ENCODE data around the gene B3GAT2. TPM values are rescaled to one million over a fixed set of nuclear protein-coding genes. Genes with fewer than 3 reads are reported as not detected.

The B3GAT2 gene
- total and polyA plus RNA-seq, 4 donors: 0.06 to 0.65 (median 0.07) TPM

DNA sequence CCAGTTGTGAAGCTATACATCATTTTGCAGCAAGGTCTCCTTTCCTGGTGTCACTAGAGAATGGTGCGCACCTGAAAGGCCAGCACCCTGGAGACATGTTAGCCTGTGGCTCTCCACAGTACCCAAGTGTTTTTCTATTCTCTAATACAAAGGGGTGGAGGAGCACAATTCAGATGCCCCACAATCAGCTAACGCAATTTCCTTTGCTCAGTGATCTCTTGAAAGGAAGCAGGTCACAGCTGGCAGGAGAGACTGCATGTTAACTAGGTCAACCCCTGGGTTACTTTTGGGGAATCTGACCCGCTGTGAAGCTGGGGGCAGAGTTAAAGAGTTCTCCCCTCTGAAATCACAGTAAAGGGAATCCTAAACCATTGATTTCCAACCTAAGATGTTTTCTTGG lies 92.5 kb downstream of the B3GAT2 start:
- ATAC-seq (ENCODE audit: insufficient read depth, low FRiP score): no peak

DNA sequence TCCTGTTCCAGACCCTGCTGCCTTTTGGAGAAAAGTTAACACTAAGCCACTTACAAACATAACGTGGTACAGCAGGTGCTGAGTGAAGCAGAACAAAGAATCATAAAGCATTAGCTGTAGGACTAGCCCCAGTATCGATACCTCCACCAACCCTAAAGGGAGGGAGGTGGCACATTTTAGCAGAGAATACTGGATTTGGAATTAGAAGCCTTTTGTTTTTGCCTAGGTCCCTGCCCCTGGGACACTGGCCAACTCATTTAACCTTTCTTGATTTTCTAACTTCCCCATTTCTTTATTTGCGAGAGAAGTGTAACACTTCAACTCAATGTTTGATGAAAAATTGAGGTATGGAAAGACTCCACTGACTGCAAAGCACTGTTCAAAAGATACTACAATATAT lies 93.5 kb downstream of the B3GAT2 start:
- Histone ChIP-seq H3K27ac (ENCODE audit: low read depth in 1 of 2, low read length in 1 of 2) (no peak overlapping the region), H3K36me3 (ENCODE audit: control insufficient read depth in 4 of 4, insufficient read depth in 4 of 4, low read length in 4 of 4) (peaks cover 0 to 8% (median 4%) of the 10 kb centered on the region in 4 donors), H3K4me1 (ENCODE audit: control insufficient read depth in 5 of 5, insufficient read depth in 5 of 5, low read length in 5 of 5) (no peaks in the 10 kb centered on the region), H3K4me3 (no peak overlapping the region), H3K27me3 (ENCODE audit: control insufficient read depth in 3 of 3, insufficient read depth in 3 of 3, low read length in 2 of 3) (no peaks in the 10 kb centered on the region), H3K9me3 (ENCODE audit: control insufficient read depth in 4 of 4, insufficient read depth in 3 of 4, low read length in 3 of 4) (no peaks in the 10 kb centered on the region), H3K9ac (ENCODE audit: insufficient read depth in 1 of 2, low read length in 2 of 2) (no peak overlapping the region)
- TF ChIP-seq, protein P1, sequence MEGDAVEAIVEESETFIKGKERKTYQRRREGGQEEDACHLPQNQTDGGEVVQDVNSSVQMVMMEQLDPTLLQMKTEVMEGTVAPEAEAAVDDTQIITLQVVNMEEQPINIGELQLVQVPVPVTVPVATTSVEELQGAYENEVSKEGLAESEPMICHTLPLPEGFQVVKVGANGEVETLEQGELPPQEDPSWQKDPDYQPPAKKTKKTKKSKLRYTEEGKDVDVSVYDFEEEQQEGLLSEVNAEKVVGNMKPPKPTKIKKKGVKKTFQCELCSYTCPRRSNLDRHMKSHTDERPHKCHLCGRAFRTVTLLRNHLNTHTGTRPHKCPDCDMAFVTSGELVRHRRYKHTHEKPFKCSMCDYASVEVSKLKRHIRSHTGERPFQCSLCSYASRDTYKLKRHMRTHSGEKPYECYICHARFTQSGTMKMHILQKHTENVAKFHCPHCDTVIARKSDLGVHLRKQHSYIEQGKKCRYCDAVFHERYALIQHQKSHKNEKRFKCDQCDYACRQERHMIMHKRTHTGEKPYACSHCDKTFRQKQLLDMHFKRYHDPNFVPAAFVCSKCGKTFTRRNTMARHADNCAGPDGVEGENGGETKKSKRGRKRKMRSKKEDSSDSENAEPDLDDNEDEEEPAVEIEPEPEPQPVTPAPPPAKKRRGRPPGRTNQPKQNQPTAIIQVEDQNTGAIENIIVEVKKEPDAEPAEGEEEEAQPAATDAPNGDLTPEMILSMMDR (IDR thresholded peaks at IDR 0.05; ENCODE audit: control extremely low read depth, extremely low read depth): no peak
- 53 to 76% methylated on average over 3 of the region's 3 CpGs for WGBS, 2 donors
- ATAC-seq (ENCODE audit: insufficient read depth, low FRiP score) (no peak), DNase-seq (no peak)

More for the DNA sequence above, 92.5 kb downstream of the B3GAT2 start:
- Histone ChIP-seq H3K9ac (ENCODE audit: insufficient read depth in 1 of 2, low read length in 2 of 2) (no peak overlapping the region), H3K4me1 (ENCODE audit: control insufficient read depth in 5 of 5, insufficient read depth in 5 of 5, low read length in 5 of 5) (no peaks in the 10 kb centered on the region), H3K4me3 (no peak overlapping the region), H3K36me3 (ENCODE audit: control insufficient read depth in 4 of 4, insufficient read depth in 4 of 4, low read length in 4 of 4) (peaks cover 0 to 8% (median 1%) of the 10 kb centered on the region in 4 donors), H3K9me3 (ENCODE audit: control insufficient read depth in 4 of 4, insufficient read depth in 3 of 4, low read length in 3 of 4) (no peaks in the 10 kb centered on the region), H3K27me3 (ENCODE audit: control insufficient read depth in 3 of 3, insufficient read depth in 3 of 3, low read length in 2 of 3) (no peaks in the 10 kb centered on the region), H3K27ac (ENCODE audit: low read depth in 1 of 2, low read length in 1 of 2) (no peak overlapping the region)
- WGBS, 2 donors: 66 to 79% methylated on average over 3 of the region's 3 CpGs
- DNase-seq: no peak
- TF ChIP-seq, protein P1 (IDR thresholded peaks at IDR 0.05; ENCODE audit: control extremely low read depth, extremely low read depth): no peak

DNA sequence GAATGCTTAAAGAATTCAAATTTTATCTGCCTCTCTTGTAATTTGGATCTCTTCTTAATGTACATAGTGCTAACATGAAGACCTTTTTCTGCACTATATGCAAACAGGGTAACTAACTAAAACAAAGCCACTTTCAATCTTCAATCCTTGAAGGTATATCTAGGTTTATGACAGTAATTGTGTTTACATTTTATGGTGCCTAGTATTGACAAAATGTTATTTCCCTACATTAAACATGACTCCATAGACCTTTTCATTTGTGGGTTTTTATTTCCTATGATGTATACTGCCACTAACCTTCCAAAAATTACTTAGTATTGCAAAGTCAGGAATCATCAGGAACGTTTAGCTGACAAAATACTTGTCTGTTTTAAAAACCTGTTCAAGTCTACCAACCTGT lies 95.9 kb downstream of the B3GAT2 start:
- no peak overlapping the region for H3K4me3 ChIP-seq
- 84 to 89% methylated on average over 1 of the region's 1 CpG for WGBS, 2 donors
- DNase-seq (no peak), ATAC-seq (ENCODE audit: insufficient read depth, low FRiP score) (no peak)
- no peaks in the 10 kb centered on the region for H3K9me3 ChIP-seq (ENCODE audit: control insufficient read depth in 4 of 4, insufficient read depth in 3 of 4, low read length in 3 of 4)
- no peak overlapping the region for H3K27ac ChIP-seq (ENCODE audit: low read depth in 1 of 2, low read length in 1 of 2)
- no peaks in the 10 kb centered on the region for H3K27me3 ChIP-seq (ENCODE audit: control insufficient read depth in 3 of 3, insufficient read depth in 3 of 3, low read length in 2 of 3)
- peaks cover 0 to 10% (median 4%) of the 10 kb centered on the region in 4 donors for H3K36me3 ChIP-seq (ENCODE audit: control insufficient read depth in 4 of 4, insufficient read depth in 4 of 4, low read length in 4 of 4)
- H3K4me1 ChIP-seq (ENCODE audit: control insufficient read depth in 5 of 5, insufficient read depth in 5 of 5, low read length in 5 of 5): no peaks in the 10 kb centered on the region
- no peak overlapping the region for H3K9ac ChIP-seq (ENCODE audit: insufficient read depth in 1 of 2, low read length in 2 of 2)
- TF ChIP-seq, protein P1 (IDR thresholded peaks at IDR 0.05; ENCODE audit: control extremely low read depth, extremely low read depth): no peak

DNA sequence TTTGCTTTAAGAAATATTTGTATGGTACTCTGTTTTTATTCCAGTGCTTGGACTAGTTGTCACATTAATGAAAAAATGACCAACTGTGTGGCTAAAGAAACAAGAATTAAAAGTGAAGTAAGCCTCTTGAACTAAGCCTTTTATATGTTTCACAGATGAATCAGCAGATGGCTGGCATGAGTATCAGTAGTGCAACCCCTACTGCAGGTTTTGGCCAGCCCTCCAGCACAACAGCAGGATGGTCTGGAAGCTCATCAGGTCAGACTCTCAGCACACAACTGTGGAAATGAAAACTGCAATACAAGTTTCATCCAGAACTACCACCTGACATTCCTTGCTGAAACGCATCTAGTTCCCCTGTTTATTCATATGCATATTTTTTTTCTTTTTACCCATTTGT lies 96.8 kb downstream of the B3GAT2 start:
- no peak overlapping the region for H3K4me3 ChIP-seq
- H3K27me3 ChIP-seq (ENCODE audit: control insufficient read depth in 3 of 3, insufficient read depth in 3 of 3, low read length in 2 of 3): no peaks in the 10 kb centered on the region
- 91 to 96% methylated on average over 1 of the region's 1 CpG for WGBS, 2 donors
- TF ChIP-seq, protein P1 (IDR thresholded peaks at IDR 0.05; ENCODE audit: control extremely low read depth, extremely low read depth): no peak
- H3K9ac ChIP-seq (ENCODE audit: insufficient read depth in 1 of 2, low read length in 2 of 2): no peak overlapping the region
- ATAC-seq (ENCODE audit: insufficient read depth, low FRiP score) (no peak), DNase-seq (no peak)
- no peaks in the 10 kb centered on the region for H3K4me1 ChIP-seq (ENCODE audit: control insufficient read depth in 5 of 5, insufficient read depth in 5 of 5, low read length in 5 of 5)
- no peaks in the 10 kb centered on the region for H3K9me3 ChIP-seq (ENCODE audit: control insufficient read depth in 4 of 4, insufficient read depth in 3 of 4, low read length in 3 of 4)
- no peak overlapping the region for H3K27ac ChIP-seq (ENCODE audit: low read depth in 1 of 2, low read length in 1 of 2)
- peaks cover 0 to 10% (median 5%) of the 10 kb centered on the region in 4 donors for H3K36me3 ChIP-seq (ENCODE audit: control insufficient read depth in 4 of 4, insufficient read depth in 4 of 4, low read length in 4 of 4)

Measured in lung (tissue), 12 donors.